T47D (cell line): ENCODE measurements around the gene RNASEH2B.

Source experiments
- DNase-seq, 2 experiments: peaks; one replicate each; pipeline versions ENCODE4 v3.0.0 to v3.0.0-alpha.2; 2011 to 2012; ENCODE audit warnings: low read depth in 1 of 2, low spot score in 1 of 2
- JUND ChIP-seq: IDR thresholded peaks from 2 replicates; pipeline ENCODE4 v1.6.1; 2012; ENCODE audit warnings: low read depth
- in situ Hi-C: cut with HindIII; loops from 2 replicates; pipeline ENCODE4 v1.10.0; 2016; ENCODE audit warnings: low sequenced_read_pairs, low pct_unique_long_range_greater_than_20kb

The RNASEH2B gene

GRCh38 chr13:50909605-50910484 is at the start of gene RNASEH2B:
TSS of gene RNASEH2B (plus strand) at chr13:50909791. CDS start at chr13:50910077, 286 bp downstream.
- in situ Hi-C loops, result no loop called here
- no peak for TF ChIP-seq JUND
- DNase-seq, result peak; percentile 48 to 64

- no peak for DNase-seq
- no peak for TF ChIP-seq JUND
- in situ Hi-C loops, result no loop called here
These were observed 45.1 kb upstream of the RNASEH2B start for GRCh38 chr13:50864492-50864891.

GRCh38 chr13:50866817-50867636 is 42.6 kb upstream of the RNASEH2B start:
- in situ Hi-C loops, result no loop called here
- no peak for DNase-seq
- no peak for TF ChIP-seq JUND

GRCh38 chr13:50867637-50867945 is 42.0 kb upstream of the RNASEH2B start:
- no peak for DNase-seq
- TF ChIP-seq JUND, result no peak
- in situ Hi-C loops, result no loop called here

GRCh38 chr13:50871405-50871804 is 38.2 kb upstream of the RNASEH2B start:
- in situ Hi-C loops, result no loop called here
- DNase-seq, result no peak
- TF ChIP-seq JUND, result no peak

GRCh38 chr13:50873467-50873866 is 36.1 kb upstream of the RNASEH2B start:
- TF ChIP-seq JUND, result no peak
- in situ Hi-C loops, result no loop called here
- DNase-seq, result no peak

GRCh38 chr13:50873991-50874390 is 35.6 kb upstream of the RNASEH2B start:
- TF ChIP-seq JUND, result no peak
- no peak for DNase-seq
- in situ Hi-C loops, result no loop called here

GRCh38 chr13:50882816-50883435 is 26.7 kb upstream of the RNASEH2B start:
- in situ Hi-C loops, result no loop called here
- DNase-seq, result no peak
- no peak for TF ChIP-seq JUND

- no peak for TF ChIP-seq JUND
- in situ Hi-C loops, result no loop called here
- no peak for DNase-seq
These were observed 25.9 kb upstream of the RNASEH2B start for GRCh38 chr13:50883728-50884127.

- in situ Hi-C loops, result no loop called here
- DNase-seq, result no peak
- TF ChIP-seq JUND, result no peak
These were observed 25.3 kb upstream of the RNASEH2B start for GRCh38 chr13:50884265-50884664.

- DNase-seq, result no peak
- TF ChIP-seq JUND, result no peak
- in situ Hi-C loops, result no loop called here
These were observed 22.4 kb upstream of the RNASEH2B start for GRCh38 chr13:50887151-50887550.

- no peak for TF ChIP-seq JUND
- DNase-seq, result no peak
These were observed 21.2 kb upstream of the RNASEH2B start for GRCh38 chr13:50888362-50888761.

GRCh38 chr13:50889317-50889716 is 20.3 kb upstream of the RNASEH2B start:
- in situ Hi-C loops, result no loop called here
- TF ChIP-seq JUND, result no peak
- no peak for DNase-seq

More at GRCh38 chr13:50888362-50888761, 21.2 kb upstream of the RNASEH2B start:
- in situ Hi-C loops, result no loop called here
